GM19455 (cell line): Measurements from ENCODE around the gene SERTAD2.

ENCODE experiments used
- ATAC-seq: cut with Tn5 transposase; IDR thresholded peaks from one replicate; pipeline ENCODE4 v1.9.1; 2021; ENCODE audit not compliant: unreplicated experiment

Gene SERTAD2

DNA sequence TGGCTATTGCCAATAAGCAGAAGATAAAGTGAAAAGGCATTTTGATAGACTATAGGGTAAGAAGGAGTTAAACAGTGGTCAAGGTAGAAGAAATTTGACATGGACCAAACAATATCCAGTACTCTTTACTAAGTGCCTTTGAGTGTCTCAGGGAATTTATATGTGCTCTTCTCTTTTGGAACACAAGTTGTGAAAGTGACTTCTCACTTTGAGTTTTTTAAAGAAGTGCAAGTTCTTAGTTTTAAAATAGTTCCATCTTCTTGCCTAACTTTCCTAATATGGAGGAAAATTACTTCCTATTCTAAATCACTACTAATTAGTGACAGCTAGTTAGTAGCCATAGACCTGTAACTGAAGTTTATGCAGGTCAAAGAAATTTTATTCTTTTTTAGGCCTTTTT, 66.2 kb downstream of the SERTAD2 start:
- ATAC-seq = no peak

DNA sequence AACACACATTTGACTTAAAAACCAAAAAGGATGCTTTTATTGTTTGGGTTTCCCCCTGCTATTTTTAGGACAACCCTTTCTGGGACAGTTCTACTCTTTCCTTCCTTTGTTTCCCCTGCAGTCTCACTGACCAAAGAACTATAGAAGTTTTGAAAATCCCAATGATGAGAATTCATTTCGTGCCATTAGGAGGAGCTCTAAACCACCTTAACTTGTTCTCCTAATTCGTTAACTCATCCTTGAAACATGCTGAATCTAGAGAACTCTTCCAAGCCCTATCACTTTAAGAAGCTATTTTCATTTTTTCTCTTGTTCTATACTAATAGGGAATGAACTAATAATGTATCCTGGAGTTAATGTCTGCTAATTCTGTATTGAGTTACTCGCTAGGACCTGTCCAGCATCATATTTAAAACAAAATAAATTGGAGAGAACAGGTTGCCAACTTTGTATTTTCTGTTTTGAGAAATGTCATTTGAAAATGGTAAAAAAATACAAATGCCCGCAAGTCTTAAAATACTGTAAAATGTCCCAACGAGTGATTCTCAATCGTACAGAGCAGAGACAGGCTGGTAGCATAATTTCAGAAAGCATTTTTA, 66.7 kb downstream of the SERTAD2 start:
- no peak for ATAC-seq

GRCh38 chr2:64586054-64586453, 67.7 kb downstream of the SERTAD2 start:
- no peak for ATAC-seq

DNA sequence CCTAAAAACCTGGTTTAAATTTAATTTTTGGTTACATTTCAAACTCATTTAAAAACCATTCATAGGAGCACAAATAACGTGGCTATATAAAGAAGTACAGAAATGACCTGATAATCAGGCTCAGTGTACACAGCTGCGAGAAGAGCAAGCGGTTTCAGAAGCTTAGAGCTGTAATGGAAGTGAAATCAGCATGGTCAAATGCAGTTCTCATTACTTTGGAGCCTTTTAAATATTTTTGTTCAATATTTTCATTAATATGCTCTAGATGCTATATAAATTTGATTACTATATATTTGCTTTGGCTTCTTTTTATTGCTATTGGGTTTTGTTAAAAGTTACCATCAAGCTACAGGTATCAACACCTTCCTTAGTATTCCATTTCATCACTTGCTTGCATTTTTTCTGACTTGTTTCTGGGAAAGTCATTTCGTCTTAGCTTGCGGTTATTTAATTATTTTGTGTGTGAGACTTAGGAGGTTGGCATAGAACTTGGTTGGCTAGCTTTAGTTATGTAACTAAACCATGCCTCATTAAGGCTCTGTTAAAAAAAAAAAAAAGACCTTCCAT, 70.9 kb downstream of the SERTAD2 start:
- peak; percentile 90 for ATAC-seq

DNA sequence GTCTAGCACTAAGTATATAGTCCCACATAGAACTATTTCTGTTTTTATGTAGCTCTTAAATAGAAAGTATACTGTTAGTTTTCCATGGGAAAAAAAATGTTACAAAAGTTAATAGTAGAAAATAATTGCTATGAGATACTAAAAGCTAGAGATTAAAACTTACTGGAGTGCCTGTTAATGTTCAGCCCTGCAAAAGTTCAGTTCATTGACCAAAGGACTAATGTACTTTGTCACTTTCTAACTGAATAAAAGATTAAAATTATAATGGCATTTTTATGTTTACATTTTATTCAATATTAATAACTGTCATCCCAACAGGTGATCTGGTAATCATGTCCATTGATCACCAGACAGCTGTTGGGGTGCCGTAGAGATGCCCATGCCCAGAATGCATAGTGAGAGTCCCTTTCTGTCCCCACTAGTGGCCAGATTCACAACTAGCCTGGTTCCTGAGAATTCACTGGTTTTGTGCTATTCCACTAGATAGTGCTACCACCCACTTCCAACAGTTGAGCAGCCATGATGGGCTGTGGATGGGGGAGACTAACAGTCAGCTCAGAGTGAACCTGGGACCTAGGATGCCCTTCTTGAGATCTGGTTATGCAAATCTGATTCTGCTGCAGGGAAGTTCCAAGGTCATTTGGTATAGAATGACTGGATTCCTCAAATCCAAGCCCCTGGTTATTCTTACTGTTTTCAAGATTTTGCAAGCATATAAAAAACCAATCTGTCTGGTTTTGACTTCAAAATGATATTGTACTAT, 71.8 kb downstream of the SERTAD2 start:
- peak; percentile 26 for ATAC-seq
